Stimulated activated CD4-positive, alpha-beta T cell treated with anti-CD3 and anti-CD28 coated beads, Interleukin-2, amount 100 ng/mL, for 4 hours (primary cell): ENCODE measurements around the gene SLC17A7.

Experiments
- DNase-seq: peaks from one replicate; pipeline ENCODE4 v3.0.0-alpha.2; 2020; ENCODE audit warnings: low read depth

The SLC17A7 gene

DNA sequence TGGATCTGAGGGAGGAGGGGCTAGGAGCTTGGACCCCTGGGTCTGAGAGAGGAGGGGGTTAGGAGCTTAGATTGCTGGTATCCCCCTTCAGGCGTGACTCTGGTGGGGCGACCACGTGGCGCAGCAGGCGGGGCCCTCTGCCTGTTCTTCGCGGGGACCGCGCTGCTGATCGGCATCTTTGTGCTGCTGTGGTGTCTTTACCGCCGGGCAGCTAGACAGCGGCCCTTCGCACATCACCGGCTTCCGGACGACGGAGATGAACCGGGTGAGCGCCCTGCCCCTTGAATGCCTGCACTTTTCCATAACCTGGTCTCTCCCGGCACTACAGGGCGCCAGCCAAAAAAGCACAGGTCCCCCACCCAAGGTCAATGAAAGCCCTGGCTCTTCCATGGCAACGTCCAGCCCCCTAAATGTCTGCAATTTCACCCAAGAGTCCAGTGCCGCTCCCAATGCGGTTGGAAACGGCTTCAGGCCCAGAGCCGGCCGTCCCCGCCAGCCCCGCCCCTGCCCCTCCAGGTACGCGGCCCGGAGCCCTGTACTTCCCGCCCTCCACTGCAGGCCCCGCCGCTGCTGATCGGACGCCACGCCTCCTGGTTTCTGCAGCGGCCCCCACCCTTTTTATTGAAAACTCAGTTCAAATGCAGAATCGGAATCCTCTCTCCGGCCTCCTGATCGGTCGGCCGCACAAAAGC, 13.3 kb downstream of the SLC17A7 start:
- DNase-seq = no peak

DNA sequence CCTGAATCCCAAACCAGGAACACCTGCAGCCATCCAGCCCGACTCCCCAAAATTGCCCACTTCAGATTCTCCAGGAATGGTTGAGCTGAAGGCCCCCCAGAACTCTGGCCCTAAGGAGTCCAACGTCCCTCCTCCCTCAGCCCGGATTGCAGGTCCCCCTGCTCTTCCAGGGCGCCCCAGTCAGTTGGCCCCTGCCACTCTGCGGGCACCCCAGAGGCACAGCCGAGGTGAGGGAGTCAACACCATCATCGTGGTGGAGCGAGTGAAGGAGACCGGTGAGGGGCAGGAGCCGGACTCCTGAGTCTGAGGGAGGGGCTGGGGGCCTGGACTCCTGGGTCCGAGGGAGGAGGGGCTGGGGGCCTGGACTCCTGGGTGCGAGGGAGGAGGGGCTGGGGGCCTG, 14.0 kb downstream of the SLC17A7 start:
- no peak for DNase-seq

DNA sequence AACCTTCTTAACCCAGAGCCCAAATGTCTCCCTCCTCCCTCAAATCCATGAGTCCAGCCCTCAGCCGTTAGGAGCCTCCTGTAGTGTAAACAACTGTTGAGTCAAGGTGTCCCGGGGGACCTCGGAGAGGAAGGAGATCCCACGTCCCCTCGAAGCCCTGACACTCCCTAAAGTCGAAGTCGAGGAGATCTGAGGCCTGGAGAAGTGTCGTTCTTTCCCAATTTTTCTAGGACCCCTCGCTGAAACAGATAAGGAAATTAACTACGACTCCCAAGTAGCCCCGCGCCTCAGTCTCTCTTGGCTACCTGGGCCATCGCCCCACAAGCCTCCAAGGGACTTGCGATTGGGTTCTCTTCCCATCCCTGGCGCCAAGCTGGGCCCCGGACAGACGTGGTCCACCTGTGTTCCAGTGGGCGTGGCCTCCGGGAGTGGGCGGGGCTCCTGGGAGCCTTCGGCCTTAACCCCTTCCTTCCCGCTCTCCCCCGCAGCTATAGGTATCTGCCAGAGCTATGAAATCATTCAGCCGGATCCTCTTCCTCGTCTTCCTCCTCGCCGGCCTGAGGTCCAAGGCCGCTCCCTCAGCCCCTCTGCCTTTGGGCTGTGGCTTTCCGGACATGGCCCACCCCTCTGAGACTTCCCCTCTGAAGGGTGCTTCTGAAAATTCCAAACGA, 15.3 kb downstream of the SLC17A7 start:
- no peak for DNase-seq

DNA sequence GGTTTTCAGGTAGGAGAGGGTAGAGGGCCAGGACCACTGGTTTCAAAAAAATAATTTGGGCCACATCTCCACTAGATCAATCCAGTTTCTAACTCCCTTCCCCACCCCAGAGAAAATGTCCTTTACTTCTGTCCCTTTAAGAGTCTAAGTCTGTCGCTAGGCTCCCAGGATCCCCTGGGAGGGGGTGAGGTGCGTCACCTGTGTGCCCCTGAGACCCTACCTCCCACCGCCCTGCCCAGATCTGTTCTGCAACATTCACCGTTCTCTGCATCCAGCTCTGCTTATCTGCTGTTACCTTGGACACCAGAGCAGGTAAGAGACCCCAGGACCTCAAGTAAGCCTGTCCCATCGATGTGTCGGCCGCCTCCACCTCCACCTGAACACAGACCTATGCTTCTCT, 16.1 kb downstream of the SLC17A7 start, which contains the start of gene GFY:
Gene GFY, plus strand, starts transcription at position 211 of the 400 bp plus-strand sequence. CDS start 1,043 bp downstream, outside the sequence.
- DNase-seq = no peak

DNA sequence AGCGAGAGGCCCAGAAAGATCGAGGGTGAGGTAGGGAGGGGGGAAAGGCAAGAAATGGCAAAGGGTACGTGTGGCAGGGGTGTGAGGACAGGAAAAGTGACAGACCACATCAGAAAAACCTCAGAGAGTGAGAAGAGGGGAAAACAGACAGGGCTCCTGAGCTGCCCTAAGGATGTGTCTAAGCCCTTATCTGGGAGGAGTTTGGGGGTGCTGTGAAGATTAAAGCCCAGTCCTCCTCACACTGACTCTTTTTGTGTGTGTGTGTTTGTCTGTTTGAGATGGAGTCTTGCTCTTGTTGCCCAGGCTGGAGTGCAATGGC, 17.4 kb downstream of the SLC17A7 start:
- DNase-seq = no peak

DNA sequence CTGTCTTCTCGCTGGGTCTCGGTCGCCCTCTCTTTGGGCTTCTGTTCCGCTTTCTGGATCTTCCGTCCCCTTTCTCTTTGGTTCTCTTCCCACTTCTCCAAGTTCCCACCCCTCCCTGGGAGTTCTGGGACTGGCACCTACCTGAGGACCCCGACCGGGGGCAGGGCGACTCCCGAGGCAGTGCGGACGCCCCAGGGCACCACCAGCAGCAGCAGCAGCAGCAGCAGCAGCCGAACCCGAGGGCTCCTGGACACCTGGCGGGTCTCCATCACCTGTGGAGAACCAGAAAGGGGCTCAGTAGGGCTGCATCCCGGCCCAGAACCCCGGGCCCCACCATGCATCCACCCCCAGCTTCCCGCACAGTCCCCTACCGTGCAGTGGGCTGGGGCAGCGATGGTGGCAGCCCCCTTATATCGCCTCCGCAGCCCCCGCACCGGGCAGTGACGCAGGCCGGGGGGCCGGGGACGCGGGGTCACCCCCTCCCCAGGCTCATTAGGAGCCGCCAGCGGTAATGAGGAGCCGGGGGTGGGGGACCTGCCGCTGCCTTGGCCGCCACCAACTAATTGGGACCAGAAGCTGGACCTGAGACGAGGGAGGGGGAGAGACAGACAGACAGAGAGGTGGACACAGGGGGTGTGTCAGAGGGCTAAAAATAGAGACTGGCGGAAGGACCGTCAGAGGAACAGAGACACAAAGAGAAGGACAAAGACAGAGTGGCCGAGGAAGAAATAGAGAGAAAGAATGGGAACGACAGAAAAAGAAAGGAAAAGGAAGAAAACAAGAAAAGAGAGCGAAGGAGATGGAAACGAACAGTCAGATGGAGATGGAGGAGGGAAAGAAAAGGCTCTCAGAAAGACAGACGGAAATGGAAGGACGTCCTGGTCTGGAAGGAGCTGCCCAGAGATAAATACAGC, 18.0 kb downstream of the SLC17A7 start, which contains the start of gene PTH2:
Gene PTH2, minus strand, starts transcription at position 371 of the 914 bp plus-strand sequence. Its CDS starts 102 bp downstream, at position 269.
- no peak for DNase-seq

DNA sequence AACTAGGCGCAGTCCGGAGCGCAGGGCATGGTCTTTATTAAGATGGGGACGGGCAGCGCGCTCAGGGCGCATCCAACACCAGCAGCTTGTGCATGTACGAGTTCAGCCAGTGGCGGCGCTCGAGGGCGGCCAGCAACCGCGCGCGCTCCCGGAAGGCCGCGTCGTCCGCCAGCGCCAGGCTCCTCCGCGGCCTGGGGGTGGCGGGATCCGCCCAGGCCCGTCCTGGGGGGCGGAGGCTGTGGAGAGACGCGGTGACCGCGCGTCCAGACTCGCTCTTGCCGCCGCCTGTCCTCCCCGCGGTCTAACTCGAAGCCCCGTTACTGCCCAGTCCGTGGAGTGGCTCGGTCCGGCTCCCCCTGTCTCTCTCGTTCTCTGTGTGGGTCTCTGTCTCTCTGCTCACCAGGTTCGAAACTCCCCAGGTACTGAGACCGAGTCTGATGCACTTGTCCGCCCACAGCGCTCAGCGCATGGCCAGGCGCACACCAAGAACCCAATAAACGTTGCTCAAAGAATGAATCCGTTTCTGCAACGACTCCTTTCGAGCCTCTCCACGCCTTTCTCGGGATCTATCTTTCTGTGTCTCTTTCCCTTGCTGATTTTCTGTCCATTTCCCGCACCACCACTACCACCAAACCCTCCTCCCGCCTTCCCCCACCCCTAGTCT, 18.8 kb downstream of the SLC17A7 start:
- no peak for DNase-seq

DNA sequence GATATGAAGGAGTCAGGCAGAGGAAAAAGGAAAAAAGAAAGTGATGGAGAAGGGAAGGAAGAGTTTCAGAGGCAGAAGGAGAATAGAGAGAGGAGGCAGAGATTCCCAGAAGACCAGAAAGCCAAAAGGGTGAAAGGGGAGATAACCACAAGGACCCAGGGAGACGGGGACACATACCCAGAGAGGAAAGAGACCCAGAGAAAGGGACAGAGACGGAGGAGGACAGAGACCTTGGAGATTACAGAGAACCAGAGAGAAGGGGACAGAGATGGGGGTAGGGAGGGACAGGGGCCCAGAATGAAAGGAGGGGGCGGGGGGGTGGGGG, 19.5 kb downstream of the SLC17A7 start:
- no peak for DNase-seq

DNA sequence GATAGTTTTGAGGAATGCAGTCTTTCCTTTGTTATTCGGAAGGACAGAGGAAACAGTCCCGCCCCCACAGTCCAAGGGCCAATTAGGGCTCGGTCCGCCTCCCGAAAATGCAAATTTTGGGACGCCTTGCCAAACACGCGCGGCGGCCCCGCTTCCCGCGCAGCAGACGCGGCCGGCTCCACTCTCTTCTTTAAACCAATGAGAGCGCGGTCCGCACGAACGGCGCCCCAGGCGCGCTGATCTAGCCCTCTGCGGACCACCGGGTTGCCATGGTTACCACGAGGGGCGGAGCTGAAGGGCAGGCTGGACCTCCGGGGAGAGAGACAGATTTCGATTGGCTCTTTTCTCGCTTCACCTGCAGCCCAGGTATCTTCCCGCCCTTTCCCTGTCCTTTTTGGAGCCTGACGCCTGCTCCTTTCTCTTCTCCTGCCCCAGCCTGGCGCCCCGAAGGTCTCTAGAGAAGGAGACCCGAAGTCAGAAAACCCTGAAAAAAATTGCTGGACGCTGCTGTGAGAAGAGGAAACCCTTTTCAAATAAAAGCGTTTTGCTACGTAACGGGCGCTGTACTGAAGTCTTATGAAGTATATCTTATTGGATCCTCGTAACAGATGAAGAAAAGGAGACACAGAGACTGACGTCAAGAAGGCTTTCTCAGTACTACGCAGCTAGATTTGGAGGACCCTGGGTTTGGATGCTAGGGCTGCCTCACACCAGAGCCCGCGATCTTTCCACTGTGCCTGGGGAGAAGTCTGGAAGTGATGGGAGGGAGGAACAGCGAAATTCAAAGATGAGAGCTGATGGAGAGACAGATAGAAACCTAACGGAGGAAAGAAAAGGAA, 20.1 kb downstream of the SLC17A7 start:
- no peak for DNase-seq

DNA sequence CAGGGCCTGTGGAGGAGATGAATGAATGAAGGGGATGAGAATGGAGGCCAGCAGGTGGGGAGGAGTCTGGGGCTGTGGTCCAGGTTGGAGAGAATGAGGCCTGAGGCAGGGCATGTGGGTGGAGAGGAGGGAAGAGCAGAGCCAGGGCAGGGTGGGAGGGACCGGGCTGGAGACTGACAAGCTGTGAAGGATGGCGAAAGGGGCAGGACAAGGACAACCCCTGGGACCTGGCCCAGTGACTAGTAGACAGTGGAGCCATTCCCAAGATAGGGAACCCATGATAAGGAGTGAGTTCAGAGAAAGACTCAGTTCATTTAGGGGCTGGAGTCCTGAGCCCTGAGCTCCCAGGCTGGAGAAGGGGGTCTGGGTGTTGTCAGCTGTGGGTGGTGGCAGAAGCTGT, 21.1 kb downstream of the SLC17A7 start:
- no peak for DNase-seq

DNA sequence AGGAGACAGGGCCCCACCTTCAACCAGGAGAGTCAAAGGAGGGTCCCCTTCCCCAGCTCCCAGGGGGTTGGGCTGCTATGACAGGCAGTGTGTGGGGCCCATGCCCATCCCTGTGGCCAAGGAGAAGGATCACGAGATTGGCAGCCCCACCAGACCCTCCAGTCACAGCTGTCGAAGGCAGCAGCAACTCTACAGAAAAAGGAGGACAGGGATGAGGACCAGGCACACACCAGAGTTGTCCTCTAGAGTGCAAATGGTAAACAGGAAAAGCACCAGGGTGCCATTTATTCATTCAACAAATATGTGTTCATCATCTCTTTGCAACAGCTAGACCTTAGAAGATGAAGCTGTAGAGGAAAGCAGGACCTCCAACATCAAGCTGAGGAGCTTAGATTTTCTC, 22.2 kb downstream of the SLC17A7 start:
- no peak for DNase-seq

DNA sequence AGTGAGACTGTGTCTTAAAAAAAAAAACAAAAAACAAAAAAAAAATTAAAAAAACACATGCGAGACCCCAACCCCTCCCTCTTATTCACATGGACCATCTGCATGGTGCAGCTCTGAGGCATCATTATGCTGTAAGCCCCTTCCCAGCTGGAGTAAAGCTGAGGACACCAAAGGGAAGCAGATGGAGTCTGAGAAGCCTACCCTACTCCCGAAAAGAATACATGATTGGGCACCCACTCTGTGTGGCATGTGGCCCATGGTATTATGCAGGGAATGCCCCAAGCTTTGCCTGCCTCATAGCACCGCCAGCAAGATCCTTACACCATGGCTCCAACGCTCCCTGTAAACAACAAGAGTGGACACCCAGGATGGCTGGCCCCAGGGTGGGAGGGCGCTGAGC, 22.8 kb downstream of the SLC17A7 start:
- DNase-seq = no peak

DNA sequence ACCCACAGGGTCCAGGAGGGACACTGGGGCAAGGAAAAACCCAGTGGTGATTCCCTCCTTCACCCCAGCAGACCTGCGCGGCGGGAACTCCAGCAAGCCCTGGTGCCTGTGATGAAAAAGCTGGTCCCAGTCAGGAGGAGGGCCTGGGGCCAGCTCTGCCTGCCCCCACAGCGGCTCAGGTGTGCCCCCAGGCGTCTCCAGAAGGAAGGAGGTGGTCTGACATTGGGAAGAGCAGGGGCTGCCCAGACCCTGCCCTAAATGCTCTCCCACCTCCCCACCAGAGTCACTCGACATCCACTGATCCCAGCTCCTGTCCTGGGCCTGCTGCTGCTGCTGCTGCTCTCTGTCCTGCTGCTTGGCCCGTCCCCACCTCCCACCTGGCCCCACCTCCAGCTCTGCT, 24.2 kb downstream of the SLC17A7 start:
- no peak for DNase-seq

DNA sequence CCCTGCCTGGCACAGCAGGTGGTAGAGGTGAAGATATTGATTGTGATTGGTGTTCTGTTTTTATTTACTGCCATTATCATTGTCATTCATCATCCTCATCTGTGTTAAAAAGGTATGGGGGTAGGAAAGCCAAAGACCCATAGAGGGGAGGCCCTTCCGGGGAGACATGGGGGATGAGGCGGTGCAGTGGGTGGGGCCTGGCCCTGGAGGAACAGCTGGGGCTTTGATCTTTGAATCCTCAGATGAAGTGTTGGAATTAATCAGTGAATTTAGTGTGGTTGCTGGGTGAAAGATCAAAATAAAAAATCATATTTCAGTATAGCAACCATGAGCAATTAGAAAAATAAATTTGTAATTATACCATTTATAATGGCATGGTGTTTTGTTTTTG, 25.5 kb downstream of the SLC17A7 start:
- DNase-seq = no peak

DNA sequence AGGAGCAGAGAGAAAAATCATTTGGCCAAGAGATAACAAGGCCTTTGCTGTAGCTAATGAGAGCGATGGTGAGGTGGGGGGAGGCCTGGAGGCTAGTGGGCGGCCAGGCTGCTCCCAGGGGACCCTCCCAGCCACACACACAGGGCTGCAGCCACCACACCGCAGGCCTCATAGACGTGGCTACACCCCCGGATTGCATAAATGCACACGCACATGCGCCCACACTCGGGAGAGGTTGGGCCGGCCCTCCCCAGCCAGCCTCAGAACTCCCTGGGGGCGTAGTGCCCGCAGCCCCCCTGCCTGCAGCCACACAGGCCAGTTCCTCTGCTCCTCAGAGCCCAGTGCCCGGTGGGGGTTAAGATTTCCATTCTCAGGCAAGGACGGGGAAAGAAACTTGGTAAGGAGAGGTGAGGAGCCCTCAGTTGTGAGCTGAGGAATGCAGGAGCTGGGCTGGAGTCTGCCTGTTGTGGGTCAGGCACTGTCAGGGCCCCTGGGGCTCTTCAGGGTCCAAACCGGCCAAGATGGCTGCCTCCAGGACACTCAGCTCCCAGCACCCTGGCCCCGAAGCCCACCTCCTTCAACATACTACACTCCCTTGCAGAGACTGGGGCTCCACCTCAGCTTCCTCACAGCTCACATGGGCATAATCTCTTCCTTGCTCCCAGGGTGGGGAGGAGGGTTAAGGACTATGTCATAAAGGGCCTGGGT, 26.1 kb downstream of the SLC17A7 start:
- no peak for DNase-seq

DNA sequence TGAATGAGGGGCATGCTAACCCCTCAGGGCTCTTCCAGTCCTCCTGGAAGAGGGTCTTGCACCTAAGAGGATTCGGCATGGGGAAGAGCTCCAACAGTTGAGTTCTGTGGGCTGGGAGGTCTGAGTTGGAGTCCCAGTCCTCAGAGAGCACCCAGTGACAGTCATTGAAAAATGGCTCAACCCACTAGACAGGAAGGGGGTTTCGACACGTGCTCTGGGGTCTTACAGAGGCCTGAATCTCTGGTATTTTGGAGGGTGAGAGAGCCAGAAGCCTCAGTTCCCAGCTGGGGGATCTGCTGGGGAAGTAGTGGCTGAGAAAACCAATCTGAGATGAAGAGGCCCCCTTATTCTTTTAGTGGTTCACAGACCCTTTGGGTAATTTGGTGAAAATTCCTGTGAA, 27.1 kb downstream of the SLC17A7 start:
- DNase-seq = no peak

DNA sequence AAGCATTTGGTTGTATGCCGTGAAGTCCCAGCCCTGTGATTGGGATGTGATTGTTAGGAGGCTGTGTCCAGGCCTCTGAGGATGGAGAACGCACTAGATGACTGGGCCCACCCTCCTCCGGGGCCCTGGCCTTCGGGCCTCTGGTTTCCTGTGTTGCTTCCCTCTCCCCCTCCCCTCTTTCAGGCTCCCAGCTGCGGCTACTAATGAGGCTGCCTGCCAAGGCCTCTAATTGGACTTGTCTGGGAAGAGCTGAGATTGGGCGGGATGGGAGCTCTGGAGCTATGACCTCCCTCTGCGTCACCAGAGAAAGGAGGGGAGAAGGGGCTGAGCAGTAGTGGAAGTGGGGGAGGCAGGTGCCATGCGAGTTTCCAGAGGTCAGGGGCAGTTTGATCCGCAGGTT, 28.0 kb downstream of the SLC17A7 start:
- no peak for DNase-seq

DNA sequence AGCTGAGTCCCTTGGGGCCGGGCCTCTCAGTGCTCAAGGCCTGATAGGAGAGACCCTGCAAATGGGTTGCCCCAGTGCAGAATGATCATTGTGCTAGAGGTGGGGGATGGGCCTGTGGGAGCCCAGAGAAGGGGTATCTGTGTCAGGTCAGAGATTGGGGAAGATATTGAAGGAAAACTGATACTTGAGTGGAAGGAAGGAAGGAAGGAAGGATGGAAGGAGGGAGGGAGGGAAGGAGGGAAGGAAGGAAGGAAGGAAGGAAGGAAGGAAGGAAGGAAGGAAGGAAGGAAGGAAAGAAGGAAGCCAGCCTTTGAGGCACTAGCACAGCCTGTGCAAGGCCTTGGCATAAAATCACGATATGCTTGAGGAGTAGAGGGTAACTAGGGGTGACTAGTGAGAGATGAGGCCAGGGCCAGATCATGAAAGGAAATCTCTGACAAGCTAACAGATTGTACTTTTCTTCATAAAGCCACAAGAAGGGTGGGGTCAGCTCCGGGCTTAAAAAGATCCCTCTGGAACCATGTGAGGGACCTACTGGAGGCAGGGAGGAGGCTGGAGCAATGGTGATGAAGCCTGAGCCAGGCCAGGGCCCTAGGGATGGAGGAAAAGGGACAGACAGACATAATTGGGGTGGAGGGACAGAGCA, 29.5 kb downstream of the SLC17A7 start:
- no peak for DNase-seq

DNA sequence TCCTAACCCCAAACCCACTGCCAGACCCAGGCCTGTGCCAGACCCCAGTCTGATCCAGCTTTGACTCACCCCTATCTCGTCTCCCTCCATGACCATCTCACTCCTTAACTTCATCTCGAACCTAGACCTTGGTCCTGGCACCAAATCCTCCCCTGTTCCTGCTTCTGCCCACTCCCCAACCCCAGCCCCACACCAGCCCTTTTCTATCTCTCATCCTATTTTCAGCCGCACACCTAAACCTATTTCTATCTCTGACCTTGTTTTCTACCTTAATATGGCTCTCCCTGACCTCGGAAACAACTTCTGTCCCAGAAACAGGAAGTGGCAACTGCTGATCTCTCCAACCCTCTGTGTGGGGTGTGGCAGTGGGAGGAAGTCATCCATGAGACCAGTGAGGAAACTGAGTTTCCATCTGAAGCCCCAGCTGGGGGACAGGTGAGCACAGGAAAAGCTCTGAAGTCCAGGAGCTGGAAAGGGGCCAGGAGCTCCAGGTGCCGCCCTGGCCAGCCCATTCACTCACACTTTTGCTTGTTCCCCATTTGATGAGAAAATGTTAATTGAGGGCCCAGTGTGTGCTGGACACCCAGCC, 31.8 kb downstream of the SLC17A7 start:
- no peak for DNase-seq
